Posterior vena cava (tissue), 2 donors: ENCODE results near the gene ERC1. TPM values are rescaled to one million over a fixed set of nuclear protein-coding genes. Genes with fewer than 3 reads are reported as not detected.
"Not testable (repeated sequence)": the region's sequence is repeated elsewhere in the genome, so short reads cannot be mapped to it uniquely, and the experiment has no call there.

Experiments
- DNase-seq: peaks from one replicate; pipeline ENCODE4 v3.0.0-alpha.2; 2020; ENCODE audit warnings: low spot score
- intact Hi-C, 2 donors: fragments of 100-400 bp; cut with DNase I; formaldehyde crosslinking; loops; one replicate each; pipeline versions ENCODE4 v1.14.1 to v1.14.2; 2022 to 2023
- total RNA-seq, 2 donors: library from RNA; stranded (reverse); fragmentation: NEBNext Ultra II Directional; extraction: Animal tissue kit (Norgen Biotek cat#: 25700); gene quantifications; one replicate each; pipeline ENCODE4 v1.2.1, GENCODE V29; 2021
- donor health status: DM: yes; HTN: yes; CAD: no.
- donor health status: DM: yes; HTN: yes; CAD: no.

ERC1 gene
- total RNA-seq, 2 donors from 2014 or later: 84.0 to 92.2 TPM

DNA sequence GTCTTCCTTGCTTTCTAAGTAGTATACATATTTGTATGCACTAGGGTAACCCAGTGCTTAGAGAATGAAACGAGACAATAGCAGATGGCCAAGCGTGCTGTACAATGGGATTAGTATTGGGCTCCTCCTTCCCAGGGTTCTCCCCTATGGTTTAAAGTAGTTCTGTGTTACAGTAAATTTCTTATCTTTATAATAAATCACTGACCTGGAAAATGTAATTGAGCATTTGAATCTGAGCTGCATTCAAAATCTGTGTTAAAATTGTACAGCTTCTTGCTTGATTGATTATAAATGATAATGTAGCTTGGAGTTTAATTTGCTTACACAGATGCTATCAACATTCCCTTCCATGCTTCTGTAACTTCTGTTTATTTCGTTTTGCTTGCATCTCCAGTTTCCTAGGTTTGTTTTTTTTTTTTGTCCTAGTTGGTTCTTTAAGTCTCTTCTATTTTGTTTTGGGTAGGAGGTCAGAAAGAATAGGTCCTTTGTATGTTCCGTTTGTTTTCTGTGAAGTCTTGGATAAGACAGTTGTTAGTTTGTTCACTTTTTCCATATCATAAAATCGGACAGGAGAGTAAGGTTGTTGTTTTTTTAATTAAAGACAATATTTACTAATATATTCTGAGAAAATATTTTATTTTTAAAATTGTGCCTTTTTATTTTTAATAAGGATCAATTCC is 171.2 kb downstream of the ERC1 start:
- intact Hi-C loops: no loop called here
- no peak for DNase-seq

DNA sequence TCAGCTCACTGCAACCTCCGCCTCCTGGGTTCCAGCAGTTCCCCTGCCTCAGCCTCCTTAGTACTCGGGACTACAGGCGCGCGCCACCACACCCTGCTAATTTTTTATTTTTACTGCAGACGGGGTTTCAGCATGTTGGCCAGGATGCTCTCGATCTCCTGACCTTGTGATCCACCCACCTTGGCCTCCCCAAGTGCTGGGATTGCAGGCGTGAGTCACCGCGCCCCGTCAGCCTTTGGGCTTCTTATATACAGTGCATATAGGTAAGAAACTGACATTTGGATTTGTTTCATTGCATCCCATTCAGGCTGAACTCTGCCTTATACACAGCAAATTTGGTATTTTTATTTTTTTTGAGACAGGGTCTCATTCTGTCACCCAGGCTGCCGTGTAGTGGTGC is 176.8 kb downstream of the ERC1 start:
- DNase-seq: no peak
- intact Hi-C loops: no loop called here

DNA sequence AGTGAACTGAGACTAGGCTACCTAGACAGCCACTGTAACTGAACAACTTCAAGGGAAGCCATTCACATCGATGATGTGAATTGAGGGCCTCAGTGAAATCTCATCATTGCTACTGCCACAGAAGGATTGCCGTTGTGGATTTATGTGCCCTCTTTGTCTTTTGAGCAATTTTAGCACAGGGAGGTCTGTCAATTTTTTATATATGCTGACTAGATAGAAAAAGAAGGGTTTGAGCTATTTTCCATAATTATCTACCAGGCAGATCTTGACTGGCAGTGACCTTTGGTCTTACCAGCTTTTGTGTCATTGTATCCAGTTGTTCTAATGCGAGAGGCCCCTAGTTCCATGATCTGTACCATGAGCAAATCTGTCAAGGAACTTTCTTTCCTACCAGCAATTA is 179.4 kb downstream of the ERC1 start:
- DNase-seq: no peak
- intact Hi-C loops: no loop called here

DNA sequence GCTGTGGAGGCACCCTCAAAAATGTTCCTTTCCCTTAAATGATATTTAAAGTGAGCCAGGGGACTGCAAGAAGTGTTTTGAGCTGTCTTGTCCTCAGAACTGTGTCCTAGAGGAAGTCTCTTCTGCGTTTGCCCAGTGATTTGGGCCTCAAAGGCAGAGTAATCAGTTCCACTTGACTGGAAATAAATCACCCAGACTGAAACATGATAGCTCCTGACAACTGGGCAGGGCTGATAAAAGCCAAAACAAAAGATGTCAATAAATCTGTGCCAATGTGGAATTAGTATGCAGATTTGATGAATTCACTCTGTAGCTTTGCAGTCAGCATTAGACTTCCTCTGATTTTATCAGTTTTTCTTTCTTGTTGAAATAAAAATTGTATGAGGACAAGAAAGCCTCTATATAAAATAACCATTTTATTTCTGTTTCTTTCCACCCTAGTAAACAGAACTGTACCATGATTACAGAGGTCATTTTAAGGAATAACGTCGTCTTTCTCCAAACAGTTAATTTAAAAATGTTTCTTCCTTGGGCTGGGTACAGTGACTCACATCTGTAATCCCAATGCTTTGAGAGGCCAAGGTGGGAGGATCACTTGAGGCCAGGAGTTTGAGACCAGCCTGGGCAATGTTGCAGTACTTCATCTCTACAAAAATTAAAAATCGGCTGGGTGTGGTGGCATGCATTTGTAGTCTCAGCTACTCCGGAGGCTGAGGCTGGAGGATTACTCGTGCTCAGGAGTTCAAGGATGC is 180.8 kb downstream of the ERC1 start:
- DNase-seq: no peak
- intact Hi-C loops: no loop called here

DNA sequence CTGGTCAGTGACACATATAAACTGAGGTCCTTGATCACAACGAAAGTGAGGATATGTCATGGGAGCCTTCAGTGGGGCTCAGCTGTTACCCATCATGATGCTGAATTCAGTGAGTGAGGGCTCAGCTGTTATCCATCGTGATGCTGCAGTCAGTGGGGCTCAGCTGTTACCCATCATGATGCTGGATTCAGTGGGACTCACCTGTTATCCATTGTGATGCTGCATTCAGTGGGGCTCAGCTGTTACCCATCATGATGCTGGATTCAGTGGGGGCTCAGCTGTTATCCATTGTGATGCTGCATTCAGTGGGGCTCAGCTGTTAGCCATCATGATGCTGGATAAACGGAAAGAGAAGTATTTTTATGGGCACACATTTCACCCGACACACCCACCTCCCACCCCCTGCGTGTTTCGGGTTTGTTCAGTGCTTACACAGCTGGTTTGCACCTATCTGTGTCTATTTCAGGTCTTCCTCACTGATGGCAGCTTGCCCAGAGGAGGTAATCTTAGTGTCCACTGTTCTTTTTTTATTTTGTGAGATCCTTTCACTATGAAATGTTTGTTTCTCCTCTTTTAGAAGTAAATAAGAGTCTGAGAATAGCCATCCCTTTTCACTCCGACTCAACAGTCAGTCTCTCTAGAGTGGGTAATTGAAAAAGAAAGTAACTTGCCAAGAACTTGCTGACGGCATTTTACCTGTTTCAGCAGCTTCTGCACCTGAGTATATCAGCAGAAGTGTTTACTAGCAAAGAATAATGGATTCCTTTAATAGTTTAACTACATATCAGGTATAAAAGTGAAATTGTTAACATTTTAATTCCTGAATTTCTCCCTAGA is 183.0 kb downstream of the ERC1 start:
- intact Hi-C loops: no loop called here

DNA sequence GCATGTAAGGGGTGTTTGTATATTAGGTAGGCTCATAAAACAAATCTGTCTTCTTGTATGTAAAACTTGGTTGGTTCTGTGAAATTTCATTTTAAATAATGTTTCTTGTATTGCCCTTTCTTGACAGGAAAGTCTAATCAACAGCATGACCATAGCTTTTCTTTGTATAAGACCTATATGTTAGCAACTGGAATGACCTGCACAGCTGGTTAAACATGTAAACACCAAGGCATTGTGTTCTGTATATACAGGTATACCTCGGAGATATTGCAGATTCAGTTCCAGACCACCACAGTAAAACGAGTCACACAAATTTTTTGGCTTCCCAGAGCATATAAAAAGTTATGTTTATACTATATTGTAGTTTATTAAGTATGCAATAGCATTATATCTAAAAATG is 183.6 kb downstream of the ERC1 start:
- DNase-seq: no peak
- intact Hi-C loops: no loop called here

More for the DNA sequence above, 183.0 kb downstream of the ERC1 start:
- no peak for DNase-seq

DNA sequence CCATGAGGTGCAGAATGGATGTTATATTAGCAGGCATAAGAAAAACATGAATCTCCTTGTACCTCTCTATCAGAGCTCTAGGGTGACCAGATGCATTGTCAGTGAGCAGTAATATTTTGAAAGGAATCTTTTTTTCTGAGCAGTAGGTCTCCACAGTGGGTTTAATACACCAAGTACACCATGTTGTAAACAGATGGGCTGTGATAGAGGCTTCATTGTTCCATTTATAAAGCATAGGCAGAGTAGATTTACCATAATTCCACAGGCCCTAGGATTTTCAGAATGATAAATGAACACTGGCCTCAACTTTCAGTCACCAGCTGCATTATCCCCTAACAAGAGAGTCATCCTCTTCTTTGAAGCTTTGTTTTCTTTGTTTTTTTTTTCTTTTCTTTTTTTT is 185.2 kb downstream of the ERC1 start:
- no peak for DNase-seq
- intact Hi-C loops: no loop called here

DNA sequence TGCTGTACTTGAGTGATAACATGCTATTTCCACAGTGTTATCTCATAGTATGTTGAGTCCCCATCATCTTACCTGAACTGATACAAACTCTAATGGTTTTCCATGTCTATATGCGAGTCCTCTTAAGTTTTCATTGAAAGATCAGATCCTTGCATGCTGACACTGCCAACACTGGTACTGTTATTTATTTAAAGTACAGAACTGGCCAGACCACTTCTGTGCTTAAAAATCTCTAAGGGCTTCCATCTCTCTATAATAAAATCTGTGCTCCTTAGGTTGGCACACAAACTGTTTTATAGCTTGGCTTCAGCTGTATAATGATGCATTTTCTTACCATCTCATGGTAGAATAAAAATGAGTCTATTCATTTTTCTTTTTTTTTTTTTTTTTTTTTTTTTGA is 188.1 kb downstream of the ERC1 start:
- DNase-seq: no peak
- intact Hi-C loops: no loop called here

DNA sequence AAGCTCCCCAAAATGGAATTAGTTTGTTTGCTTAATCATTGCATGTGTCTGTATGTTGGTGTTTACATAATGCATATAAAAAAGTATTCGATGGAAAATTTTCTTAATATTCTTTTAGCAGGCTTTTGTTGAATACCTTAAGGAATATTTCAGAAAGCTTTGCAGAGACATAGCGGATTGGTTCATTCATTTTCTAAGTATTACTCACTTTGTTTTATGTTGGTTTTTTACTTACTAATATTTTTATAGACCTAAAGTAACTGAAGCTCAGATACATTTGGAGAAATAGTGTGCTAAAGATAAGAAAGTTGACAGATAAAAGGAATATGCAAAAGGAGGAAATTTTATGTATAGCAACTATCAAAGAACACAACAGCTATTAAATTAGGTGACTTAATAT is 191.0 kb downstream of the ERC1 start:
- DNase-seq: no peak
- intact Hi-C loops: no loop called here

DNA sequence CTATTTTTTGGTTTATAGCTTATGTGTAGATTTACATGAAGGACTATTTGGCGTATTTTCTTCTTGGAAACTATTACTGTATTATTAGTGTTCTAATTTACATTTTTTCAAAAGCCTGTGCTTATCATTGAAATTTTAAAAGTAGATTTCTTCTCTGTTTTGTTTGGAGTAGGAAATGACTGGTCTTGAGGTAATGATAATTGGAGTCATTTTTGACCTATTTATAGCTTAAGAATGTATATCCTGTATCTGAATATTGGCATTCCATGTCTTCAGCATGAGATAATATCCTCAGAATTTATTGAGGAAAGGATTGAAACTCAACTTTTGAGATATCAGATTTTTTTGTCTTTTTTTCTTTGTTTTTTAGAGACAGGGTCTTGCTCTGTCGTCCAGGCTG is 193.4 kb downstream of the ERC1 start:
- intact Hi-C loops: no loop called here
- DNase-seq: no peak

DNA sequence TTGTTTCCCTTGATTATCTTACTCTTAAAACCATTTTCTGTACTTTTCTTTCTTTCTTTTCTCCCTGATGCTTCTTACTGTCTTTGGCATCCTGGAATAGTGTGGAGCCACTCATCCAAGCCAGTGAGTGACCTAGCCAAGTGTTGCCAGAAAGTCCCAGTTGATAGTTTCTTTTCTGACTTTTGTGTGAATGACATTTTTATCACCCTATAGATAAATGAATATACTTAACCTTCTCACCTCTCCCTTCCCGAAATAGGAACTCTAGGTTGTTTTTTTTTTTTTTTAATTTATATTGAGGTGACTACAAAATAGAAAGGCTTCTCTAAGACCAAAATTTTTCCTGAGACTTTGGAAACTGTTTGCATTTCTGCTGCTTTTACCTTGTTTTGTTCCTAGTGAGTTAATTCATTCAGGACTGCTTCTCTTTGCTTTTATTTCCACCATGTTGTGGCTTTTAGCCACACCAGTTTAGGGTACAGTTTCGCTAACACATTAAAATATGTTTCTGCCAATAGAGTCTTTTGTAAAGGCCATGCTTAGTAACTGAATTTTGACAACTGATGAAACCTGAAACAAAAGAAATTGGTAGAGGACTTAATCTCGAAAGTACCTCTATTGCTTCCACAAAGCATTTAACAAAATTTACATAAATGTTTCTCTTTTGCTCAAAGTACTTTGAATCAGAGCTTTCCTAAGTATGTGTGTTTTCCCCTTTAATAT is 194.6 kb downstream of the ERC1 start:
- no peak for DNase-seq
- intact Hi-C loops: no loop called here

DNA sequence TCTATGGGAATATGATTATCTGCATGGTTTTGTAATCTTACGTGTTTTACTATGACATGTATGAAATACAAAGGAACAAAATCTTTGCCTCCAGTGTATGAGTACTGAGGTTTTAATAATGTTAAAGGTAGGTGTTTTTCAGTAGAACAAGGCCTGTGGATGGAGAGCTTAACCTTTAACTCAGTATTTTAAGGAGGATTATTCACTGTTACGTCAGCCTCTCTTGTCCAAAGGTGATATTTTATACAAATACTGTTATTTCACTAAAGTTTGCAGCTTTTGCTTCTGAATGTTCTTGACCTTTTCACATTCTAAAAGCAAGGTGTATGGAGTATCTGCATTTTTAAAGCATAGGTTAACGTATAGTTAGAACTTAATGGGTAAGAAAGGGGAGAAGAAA is 195.3 kb downstream of the ERC1 start:
- DNase-seq: no peak
- intact Hi-C loops: no loop called here

DNA sequence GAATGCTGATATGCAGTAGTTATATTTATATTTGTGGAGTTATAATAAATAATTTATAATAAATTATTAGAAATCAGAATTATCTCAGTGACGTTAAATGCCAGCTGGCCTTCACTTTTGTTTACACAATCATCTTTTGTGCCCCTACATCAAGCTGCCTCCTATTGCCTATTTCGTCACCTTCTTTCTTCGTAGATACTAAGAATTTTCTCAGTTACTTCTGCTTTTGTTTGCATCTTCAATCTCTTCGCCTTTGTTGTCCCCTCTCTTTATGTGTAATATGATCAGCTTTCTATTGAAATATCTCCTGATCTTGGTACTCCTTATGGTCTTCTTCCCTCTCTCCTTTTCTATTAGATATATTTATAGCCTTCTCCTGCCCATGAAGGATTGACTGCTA is 197.0 kb downstream of the ERC1 start:
- DNase-seq: no peak
- intact Hi-C loops: no loop called here

DNA sequence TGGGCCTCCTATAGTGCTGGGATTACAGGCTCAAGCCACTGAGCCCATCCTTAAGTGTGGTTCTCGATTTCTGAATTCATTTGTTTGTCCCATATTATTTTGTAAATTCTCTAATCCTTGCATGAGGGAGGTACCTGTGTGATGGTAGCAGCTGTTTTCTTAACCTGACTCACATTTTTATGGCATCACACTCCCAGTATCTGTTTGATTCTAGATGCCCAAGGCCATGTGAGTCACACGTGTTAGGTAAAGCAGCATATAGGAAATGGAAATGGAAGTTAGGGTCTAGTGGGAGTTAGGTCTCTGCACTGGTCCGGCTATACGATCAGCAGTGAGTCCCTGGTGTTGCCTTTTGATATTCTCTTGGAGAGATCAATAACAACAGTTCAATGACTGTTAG is 198.1 kb downstream of the ERC1 start:
- intact Hi-C loops: no loop called here
- no peak for DNase-seq

DNA sequence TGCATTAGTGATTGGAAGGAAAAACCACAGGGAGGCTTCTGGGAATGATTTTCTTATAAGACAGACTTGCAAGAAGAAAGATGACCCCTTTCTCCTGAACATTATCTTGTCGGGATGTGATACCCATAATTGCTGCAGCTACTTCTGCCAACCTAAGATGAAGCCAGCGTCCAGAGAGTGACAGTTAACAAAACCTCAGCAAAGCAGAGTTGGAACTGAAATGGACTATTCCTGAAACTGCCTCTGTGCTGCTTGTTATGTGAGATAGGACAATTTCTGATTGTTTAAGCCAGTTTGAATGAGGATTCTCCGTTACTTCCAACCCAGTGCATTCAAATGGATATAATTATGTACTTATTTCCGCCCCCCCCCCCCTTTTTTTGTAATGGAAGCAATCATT is 204.5 kb downstream of the ERC1 start:
- DNase-seq: no peak
- intact Hi-C loops: no loop called here

DNA sequence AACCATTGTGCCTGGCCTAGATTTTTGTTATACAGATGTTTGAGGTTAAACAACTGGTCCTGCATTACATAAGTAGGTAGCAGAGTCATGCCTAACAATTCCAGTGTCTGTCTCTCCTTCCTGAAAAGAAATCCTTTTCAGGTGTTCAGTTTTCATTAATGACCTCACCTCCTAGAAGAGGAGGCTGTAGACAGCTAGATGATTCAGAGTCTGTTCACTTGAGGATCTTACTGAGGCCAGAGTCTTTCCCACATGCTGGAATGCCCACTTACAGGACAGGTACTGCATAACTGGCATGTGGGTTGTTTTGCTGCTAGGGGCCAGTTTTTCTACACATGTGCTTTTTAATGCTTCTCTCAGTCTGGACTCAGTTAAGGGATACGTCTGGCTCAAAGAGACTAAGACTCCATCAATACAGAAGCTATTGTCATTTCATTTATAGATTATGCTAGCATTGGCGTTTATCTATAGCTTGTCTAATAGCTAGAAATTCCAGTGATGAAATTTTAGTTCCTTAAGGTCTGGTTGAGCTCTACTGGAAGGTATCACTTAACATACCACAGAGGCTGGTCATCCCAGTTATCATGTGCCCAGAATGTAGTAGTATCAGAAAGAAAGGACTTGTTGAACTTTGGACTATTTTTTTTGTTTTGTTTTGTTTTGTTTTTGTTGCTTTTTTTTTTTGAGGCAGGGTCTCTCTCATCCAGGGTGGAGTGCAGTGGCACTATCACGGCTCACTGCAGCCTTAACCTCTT is 206.4 kb downstream of the ERC1 start:
- intact Hi-C loops: no loop called here
- no peak for DNase-seq

DNA sequence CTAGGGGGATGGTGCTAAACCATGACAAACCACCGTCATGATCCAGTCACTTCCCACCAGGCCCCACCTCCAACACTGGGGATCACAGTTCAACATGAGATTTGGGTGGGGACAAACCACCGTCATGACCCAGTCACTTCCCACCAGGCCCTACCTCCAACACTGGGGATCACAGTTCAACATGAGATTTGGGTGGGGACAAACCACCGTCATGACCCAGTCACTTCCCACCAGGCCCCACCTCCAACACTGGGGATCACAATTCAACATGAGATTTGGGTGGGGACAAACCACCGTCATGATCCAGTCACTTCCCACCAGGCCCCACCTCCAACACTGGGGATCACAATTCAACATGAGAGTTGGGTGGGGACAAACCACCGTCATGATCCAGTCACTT is 207.8 kb downstream of the ERC1 start:
- DNase-seq, intact Hi-C loops: not testable (repeated sequence)

DNA sequence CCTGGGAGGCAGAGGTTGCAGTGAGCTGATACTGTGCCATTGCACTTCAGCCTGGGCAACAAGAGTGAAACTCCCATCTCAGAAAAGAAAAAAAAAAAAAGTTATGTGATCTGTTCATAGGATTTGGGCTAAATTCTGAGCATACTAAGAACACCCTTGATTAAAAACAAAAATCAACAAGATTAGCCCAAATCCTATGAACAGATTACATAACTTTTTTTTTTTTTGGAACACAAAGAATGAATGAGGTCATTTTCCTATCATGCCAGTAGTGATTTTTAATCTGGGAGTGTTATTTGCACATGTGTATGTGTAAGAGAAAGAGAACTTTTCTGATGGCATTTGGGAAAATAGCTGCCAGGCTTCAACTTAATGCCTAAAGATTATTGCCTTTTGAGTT is 208.7 kb downstream of the ERC1 start:
- intact Hi-C loops: no loop called here
- no peak for DNase-seq

DNA sequence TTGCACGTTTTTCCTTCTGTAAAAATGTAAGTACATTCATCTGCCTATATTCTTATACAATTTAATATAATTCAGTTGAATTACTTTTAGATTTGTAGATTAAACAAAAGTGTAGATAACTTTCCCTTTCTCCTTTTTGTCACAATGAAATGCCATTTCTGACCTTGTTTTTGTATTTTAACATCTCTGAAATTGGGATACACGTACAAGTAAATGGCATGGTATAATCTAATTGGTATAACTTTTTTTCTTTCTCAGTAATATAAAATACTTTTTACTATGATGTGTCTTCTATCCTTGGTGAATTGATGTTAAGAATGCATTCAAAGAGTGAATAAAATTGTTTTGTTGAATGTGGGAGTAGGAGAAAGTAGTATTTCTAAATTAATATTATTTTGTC is 210.0 kb downstream of the ERC1 start:
- no peak for DNase-seq
- intact Hi-C loops: no loop called here
